ENCODE data around the gene ANKRD31.

- TF ChIP-seq, protein P1, sequence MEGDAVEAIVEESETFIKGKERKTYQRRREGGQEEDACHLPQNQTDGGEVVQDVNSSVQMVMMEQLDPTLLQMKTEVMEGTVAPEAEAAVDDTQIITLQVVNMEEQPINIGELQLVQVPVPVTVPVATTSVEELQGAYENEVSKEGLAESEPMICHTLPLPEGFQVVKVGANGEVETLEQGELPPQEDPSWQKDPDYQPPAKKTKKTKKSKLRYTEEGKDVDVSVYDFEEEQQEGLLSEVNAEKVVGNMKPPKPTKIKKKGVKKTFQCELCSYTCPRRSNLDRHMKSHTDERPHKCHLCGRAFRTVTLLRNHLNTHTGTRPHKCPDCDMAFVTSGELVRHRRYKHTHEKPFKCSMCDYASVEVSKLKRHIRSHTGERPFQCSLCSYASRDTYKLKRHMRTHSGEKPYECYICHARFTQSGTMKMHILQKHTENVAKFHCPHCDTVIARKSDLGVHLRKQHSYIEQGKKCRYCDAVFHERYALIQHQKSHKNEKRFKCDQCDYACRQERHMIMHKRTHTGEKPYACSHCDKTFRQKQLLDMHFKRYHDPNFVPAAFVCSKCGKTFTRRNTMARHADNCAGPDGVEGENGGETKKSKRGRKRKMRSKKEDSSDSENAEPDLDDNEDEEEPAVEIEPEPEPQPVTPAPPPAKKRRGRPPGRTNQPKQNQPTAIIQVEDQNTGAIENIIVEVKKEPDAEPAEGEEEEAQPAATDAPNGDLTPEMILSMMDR (IDR thresholded peaks at IDR 0.05): no peak
- TF ChIP-seq POLR2A (IDR thresholded peaks at IDR 0.05) (no peak), POLR2AphosphoS5 (IDR thresholded peaks at IDR 0.05; ENCODE audit: insufficient read depth in 1 of 2, low read depth in 1 of 2) (no peak)
Observed at GRCh38 chr5:75043633-75044264, 192.9 kb downstream of the ANKRD31 start.

All from vagina (tissue), 2 donors.